ENCODE results near the gene UBE2S.
"Not testable (repeated sequence)": the region's sequence is repeated elsewhere in the genome, so short reads cannot be mapped to it uniquely, and the experiment has no call there.

UBE2S gene

DNA sequence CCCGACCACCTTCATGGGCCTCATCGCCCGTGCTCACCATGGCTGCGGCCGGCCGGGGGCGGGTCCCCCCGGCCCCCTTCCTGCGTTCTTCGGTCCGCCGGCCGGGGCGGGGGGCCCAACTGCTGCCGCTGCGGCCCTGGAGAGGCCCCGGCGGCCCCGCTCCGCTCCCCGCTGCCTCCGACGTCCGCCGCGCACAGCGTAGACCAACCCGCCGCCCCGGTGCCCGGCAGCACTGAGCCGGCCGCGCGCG lies at the start of gene UBE2S:
UBE2S (minus strand) TSS at position 239 of the 250 bp plus-strand sequence; CDS start at position 40, 199 bp downstream.
- H3K36me3 Mint-ChIP-seq: not testable (repeated sequence)
- peaks cover 28% of the 10 kb centered on the region for H3K4me1 Mint-ChIP-seq (ENCODE audit: low read depth)

DNA sequence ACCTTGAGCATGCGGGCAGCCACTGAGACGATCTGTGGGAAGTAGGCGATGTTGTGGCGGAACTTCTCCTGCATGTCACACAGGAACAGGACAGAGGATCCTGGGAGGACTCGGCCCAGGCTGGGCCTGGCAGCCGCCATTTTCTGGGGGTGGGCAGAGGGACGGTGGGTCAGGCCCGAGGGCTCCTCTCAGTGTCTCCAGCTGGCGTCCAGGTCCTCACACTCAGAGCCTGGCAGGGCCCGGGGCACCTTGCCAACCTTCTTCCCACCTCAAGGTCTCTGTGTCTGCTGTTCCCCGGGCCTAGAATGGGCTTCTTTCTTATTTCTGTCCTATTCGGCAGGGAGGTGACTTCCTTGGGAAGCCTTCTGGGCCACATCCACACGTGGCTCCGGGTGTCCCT lies 48.8 kb upstream of the UBE2S start:
- H3K4me3 Mint-ChIP-seq: no peak overlapping the region
- peaks cover 22% of the 10 kb centered on the region for H3K4me1 Mint-ChIP-seq (ENCODE audit: low read depth)
- H3K36me3 Mint-ChIP-seq: peaks cover 7% of the 10 kb centered on the region
- no peak overlapping the region for H3K27ac Mint-ChIP-seq
- H3K9me3 Mint-ChIP-seq (ENCODE audit: low read depth): no peaks in the 10 kb centered on the region
- H3K27me3 Mint-ChIP-seq: peaks cover 3% of the 10 kb centered on the region

More for the DNA sequence above, at the start of gene UBE2S:
- Mint-ChIP-seq H3K27ac (peak within 1 kb of the TSS; percentile 95), H3K4me3 (peak within 1 kb of the TSS; percentile 89)
- H3K27me3 Mint-ChIP-seq; H3K9me3 Mint-ChIP-seq (ENCODE audit: low read depth): not testable (repeated sequence)

DNA sequence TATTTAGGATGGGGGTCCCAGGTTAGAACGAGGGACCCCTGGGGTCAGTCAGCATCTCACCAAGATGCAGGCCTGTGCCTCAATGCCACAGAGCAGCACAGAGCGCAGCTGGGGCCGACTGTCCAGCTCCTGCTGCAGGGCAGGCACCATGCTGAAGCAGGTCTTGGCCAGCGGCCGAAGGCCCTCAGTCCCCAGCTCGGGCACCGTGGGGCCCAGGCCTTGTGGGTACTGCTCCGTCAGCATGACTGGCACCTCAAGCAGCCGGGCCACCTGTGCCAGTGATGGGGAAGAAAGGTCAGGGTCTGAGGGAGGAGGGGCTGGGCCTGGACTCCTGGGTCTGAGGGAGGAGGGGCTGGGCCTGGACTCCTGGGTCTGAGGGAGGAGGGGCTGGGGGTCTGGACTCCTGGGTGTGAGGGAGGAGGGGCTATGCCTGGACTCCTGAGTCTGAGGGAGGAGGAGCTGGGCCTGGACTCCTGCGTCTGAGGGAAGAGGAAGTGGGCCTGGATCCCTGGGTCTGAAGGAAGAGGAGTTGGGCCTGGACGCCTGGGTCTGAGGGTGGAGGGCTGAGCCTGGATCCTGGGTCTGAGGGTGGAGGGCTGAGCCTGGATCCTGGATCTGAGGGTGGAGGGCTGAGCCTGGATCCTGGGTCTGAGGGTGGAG lies 48.1 kb upstream of the UBE2S start:
- H3K27me3 Mint-ChIP-seq: peaks cover 3% of the 10 kb centered on the region
- H3K4me1 Mint-ChIP-seq (ENCODE audit: low read depth): peaks cover 18% of the 10 kb centered on the region
- peaks cover 7% of the 10 kb centered on the region for H3K36me3 Mint-ChIP-seq
- no peaks in the 10 kb centered on the region for H3K9me3 Mint-ChIP-seq (ENCODE audit: low read depth)
- no peak overlapping the region for H3K4me3 Mint-ChIP-seq
- H3K27ac Mint-ChIP-seq: no peak overlapping the region

DNA sequence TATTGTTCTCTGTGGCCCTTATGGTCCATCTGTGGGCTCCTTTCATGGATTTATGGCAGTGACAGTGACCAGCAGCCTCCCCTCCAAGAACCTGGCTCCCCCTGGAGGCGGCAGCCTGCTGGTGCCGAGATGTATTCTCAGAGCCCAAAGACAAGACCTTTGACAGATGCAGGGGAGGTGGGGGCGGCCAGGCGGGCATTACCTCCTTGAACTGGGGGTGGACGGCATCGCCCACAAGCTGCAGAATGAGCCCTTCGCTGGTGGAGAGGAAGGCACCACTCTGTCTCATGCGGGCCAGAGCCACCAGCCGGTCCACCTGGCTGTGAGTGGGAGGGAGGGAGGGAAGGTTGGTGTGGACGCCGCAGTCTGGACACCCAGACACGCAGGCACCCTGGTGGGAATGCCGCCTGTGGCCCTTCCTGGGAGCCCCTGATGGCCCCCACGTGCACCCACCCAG lies 47.2 kb upstream of the UBE2S start:
- Mint-ChIP-seq H3K4me1 (ENCODE audit: low read depth) (peaks cover 10% of the 10 kb centered on the region), H3K27ac (no peak overlapping the region), H3K27me3 (peaks cover 3% of the 10 kb centered on the region), H3K36me3 (peaks cover 7% of the 10 kb centered on the region), H3K9me3 (ENCODE audit: low read depth) (no peaks in the 10 kb centered on the region), H3K4me3 (no peak overlapping the region)

DNA sequence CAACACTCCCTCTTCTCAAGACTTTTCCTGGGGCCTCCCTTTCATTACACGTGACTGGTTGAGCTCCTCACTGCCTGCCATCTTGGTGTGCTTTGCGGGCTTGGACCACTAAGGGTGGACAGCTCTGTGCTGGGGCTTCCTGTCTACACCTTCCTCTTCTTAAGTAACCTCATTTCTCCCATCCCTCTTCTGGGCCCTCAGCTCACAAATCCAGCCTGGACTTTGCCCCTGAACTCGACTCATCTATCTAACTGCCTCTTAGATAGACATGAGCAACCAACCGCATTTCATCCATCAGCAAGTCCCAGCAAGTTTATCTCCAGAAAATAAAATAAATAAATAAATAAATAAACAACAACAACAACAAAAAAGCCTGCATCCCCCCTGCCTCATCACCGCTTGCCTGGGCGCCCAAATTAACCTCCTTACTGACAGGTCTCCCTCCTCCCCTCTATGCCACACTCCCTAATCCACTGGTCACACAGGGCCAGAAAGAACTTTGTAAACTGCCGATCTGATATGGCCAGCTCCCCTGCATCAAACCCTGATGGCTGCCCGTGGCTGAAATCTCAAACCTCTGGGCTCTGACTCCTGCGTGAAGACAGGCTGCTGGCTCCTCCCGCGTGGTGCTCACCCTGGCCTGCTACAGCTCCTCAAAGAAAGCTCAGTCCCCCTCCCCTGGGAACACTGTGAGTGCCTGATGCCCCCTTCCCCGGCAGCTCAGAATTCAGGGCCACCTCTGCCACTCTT lies 46.1 kb upstream of the UBE2S start:
- peaks cover 7% of the 10 kb centered on the region for H3K36me3 Mint-ChIP-seq
- H3K27ac Mint-ChIP-seq: no peak overlapping the region
- H3K9me3 Mint-ChIP-seq (ENCODE audit: low read depth): no peaks in the 10 kb centered on the region
- H3K27me3 Mint-ChIP-seq: peaks cover 3% of the 10 kb centered on the region
- H3K4me1 Mint-ChIP-seq (ENCODE audit: low read depth): peaks cover 8% of the 10 kb centered on the region
- H3K4me3 Mint-ChIP-seq: peak overlapping the region; percentile 60

DNA sequence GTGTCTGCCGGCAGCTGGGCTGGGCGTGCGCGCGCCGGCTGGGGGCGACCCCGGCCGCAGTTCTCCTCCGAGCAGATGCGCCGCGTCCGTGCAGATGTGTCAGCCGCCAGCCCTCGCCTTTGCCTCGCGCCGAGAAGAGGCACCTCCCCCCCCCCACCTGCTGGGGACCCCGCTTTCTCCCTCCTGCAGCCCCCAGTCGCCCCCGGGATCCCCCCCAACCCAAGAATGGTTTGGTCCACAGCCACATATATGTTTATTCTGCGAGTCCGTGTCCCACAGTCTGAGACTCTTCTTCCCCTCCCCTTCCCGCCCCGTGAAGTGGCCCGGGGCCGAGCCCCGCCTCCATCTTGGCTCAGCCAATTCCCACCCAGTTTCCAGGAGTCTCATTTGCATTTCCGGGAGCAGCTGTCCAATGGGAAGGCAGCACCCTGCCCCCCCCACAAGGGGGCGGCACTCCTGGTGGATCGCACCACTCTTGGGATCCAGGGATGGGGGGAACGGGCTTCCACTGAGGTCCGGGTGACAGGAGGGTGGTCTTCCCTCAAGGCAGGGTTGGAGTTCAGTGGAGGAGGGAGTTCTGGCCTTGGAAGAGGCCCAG lies 45.3 kb upstream of the UBE2S start:
- peaks cover 8% of the 10 kb centered on the region for H3K4me1 Mint-ChIP-seq (ENCODE audit: low read depth)
- H3K36me3 Mint-ChIP-seq: peaks cover 7% of the 10 kb centered on the region
- no peaks in the 10 kb centered on the region for H3K9me3 Mint-ChIP-seq (ENCODE audit: low read depth)
- peaks cover 3% of the 10 kb centered on the region for H3K27me3 Mint-ChIP-seq
- H3K4me3 Mint-ChIP-seq: peak overlapping the region; percentile 60
- H3K27ac Mint-ChIP-seq: no peak overlapping the region

DNA sequence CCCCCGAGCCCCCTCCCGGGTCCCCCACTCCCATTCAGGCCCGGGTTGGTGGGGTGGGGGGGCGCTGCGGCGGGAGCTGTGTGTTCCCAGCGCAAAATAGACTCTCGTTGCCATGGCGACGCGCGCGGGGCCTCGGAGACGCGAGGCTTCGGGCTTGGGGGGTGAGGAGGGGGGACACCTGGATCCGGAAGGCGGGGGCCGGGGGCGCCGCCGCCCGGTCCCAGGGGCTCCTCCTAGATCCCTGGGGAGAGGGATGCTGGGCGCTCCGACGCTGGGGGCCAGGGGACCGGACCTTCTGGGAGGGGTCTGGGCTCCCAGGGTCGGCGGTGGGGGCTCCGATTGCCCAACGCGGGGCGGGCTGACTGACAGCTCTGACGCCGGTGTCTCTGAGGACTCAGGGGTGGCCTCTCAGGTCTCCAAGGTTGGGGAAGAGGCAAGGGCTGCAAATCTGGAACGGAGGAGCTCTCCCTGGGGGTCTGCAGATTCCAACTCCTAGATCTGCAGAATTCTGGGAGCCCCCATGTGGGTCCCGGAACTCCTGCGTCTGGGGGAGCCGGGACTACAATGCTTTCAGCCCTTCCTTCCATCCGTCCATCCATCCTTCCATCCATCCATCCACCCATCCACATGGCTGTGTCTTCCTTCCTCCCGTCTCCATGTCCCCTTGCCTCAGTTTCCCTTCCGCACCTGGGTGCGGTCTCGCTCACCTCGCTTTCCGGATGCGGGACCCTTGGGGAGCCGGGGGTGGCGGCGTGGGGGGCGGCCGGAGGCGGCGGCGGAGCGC lies 44.6 kb upstream of the UBE2S start:
- Mint-ChIP-seq H3K9me3 (ENCODE audit: low read depth) (no peaks in the 10 kb centered on the region), H3K4me1 (ENCODE audit: low read depth) (peaks cover 8% of the 10 kb centered on the region), H3K36me3 (peaks cover 7% of the 10 kb centered on the region), H3K27ac (no peak overlapping the region), H3K27me3 (peaks cover 3% of the 10 kb centered on the region), H3K4me3 (peak overlapping the region; percentile 78)

DNA sequence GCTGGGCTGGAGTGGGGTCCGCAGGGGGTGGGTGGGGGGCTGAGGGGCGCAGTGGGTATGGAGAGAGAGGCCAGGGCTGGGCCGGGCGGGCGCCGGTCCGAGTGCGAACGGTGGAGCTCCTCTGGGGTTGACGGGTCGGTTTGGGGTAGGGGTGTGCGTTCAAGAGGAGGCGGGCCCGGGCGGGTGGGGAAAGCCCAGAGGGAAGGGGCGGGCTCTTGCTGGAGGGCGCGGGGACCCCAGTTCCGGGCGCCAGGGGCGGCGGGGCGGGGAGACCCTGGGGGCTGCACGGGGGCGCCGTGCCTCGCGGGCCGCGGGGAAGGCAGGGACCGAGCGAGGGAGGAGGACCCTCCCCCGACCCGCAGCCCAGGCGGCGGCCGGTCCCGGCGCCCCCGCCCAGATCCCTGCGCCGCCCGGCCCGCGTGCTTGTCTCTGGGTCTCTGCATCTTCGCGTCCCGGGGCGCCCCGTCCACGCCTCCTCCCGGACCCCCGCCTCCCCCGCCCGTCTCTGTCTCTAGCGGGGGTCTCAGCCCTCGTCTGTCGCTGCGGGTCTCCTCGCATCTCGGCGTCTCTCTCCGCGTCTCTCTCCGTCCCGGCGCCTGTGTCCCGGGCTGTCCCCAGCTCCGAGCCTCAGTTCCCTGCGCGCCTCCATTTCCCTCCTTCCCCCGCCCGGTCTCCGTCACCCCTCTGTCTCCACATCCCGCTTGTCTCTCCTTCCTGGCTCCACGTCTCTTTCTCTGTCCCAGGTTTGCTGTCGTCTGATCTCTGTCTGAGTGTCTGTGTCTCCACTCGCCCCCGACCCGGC lies 43.8 kb upstream of the UBE2S start:
- Mint-ChIP-seq H3K27me3 (peaks cover 3% of the 10 kb centered on the region), H3K36me3 (peaks cover 7% of the 10 kb centered on the region), H3K4me1 (ENCODE audit: low read depth) (peaks cover 8% of the 10 kb centered on the region), H3K27ac (no peak overlapping the region), H3K9me3 (ENCODE audit: low read depth) (no peaks in the 10 kb centered on the region), H3K4me3 (peak overlapping the region; percentile 78)

DNA sequence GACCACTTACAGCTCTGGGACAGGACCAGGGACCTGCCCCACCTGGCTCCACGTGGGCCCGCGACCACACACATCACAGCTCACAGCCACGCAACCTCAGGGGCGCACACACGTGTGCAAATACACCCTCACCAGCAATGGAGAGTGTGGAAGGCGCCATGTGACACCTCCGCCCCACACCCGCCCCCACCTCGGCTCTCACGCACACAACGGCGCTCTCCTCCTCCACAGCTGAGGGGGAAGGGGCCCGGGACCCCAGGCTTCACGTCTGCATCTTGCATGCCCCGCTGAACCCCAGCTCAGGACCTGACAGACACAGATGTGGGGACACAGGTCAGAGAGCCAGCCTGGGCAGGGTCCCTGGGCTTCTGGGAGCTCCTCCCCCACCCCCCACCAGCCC lies 41.9 kb upstream of the UBE2S start:
- peaks cover 8% of the 10 kb centered on the region for H3K4me1 Mint-ChIP-seq (ENCODE audit: low read depth)
- peaks cover 11% of the 10 kb centered on the region for H3K27me3 Mint-ChIP-seq
- no peaks in the 10 kb centered on the region for H3K9me3 Mint-ChIP-seq (ENCODE audit: low read depth)
- H3K27ac Mint-ChIP-seq: no peak overlapping the region
- H3K4me3 Mint-ChIP-seq: no peak overlapping the region
- peaks cover 5% of the 10 kb centered on the region for H3K36me3 Mint-ChIP-seq

DNA sequence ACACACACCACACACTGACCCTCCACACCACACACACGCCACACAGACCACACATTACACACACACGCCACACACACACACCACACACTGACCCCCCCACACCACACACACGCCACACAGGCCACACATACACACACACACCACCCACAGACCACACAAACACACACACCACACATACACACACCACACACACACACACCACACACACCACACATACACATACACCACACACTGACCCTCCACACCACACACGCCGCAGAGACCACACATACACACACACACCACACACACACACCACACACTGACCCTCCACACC lies 40.5 kb upstream of the UBE2S start:
- H3K36me3 Mint-ChIP-seq; H3K4me1 Mint-ChIP-seq (ENCODE audit: low read depth); H3K27ac Mint-ChIP-seq; H3K9me3 Mint-ChIP-seq (ENCODE audit: low read depth); H3K4me3 Mint-ChIP-seq: not testable (repeated sequence)
- peaks cover 17% of the 10 kb centered on the region for H3K27me3 Mint-ChIP-seq

DNA sequence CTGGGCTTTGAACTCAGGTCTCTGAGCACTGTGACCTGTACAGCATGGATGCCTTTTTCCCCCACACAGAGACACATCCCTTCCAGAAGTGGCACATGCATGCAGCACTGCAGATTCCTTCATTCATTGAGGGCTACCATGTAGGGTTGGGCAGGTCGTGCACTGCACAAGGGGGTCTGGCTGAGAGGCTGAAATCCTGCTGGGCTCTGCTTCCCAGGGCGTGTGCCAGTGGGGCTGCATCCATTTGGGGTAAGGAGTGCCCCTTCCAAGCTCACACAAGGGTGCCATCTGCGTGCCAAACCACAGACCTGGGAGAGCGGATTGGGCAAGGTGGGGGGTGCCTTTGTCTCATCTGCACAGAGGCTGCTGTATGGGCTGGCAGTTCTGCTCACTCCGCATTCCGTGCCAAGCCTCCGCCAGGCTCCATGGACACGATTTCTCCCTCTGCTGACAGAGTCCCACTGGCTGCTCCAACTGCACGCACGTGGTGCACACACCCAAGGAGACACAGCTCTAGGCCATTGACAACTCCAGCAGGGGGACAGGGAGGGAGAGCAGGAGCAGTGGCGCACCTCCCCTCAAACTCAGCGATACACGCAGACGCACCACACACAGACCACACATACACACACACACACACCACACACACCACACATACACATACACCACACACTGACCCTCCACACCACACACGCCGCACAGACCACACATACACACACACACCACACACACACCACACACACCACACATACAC lies 40.0 kb upstream of the UBE2S start:
- Mint-ChIP-seq H3K4me3 (no peak overlapping the region), H3K27me3 (peaks cover 19% of the 10 kb centered on the region), H3K9me3 (ENCODE audit: low read depth) (no peaks in the 10 kb centered on the region), H3K27ac (no peak overlapping the region), H3K36me3 (peaks cover 2% of the 10 kb centered on the region), H3K4me1 (ENCODE audit: low read depth) (peaks cover 4% of the 10 kb centered on the region)

DNA sequence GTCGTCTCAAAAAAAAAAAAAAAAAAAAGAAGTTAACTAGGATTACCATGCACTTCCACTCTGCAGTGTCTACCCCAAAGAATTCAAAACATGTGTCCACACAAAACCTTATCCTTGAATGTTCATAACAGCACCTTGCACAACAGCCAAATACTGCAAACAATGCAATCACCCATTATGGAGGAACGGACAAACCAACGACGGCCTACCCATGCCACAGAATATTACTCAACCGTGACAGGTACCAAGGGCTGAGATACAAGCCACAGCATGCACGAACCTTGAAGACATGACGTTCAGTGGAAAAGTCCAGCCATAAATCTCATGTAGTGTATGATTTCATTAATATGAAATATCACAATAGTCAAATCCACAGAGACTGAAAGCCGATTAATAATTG lies 38.5 kb upstream of the UBE2S start:
- H3K4me3 Mint-ChIP-seq: no peak overlapping the region
- peaks cover 26% of the 10 kb centered on the region for H3K27me3 Mint-ChIP-seq
- peaks cover 4% of the 10 kb centered on the region for H3K36me3 Mint-ChIP-seq
- no peak overlapping the region for H3K27ac Mint-ChIP-seq
- no peaks in the 10 kb centered on the region for H3K9me3 Mint-ChIP-seq (ENCODE audit: low read depth)
- H3K4me1 Mint-ChIP-seq (ENCODE audit: low read depth): peaks cover 12% of the 10 kb centered on the region

DNA sequence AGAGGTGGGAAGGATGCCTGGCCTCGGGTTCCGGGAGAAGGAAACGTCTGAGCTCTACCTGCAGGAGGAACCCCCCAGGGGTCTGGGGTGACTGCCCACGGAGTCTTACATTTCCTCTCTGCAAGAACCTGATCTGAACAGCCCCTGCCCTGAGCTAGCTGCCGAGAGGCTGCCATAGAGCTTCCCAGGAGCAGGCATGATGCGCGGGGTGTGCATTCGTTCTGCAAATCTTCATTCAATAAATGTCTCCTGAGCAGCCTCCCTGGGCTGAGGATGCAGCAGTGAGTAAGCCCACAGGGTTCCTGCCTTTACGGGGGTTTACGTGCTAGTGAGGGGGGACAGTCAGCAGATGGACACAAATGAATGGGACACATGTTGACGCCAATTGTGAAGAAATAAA lies 37.1 kb upstream of the UBE2S start:
- H3K27me3 Mint-ChIP-seq: peaks cover 31% of the 10 kb centered on the region
- no peak overlapping the region for H3K4me3 Mint-ChIP-seq

More for the DNA sequence above, 37.1 kb upstream of the UBE2S start:
- no peak overlapping the region for H3K27ac Mint-ChIP-seq
- H3K4me1 Mint-ChIP-seq (ENCODE audit: low read depth): peaks cover 19% of the 10 kb centered on the region
- peaks cover 4% of the 10 kb centered on the region for H3K36me3 Mint-ChIP-seq
- H3K9me3 Mint-ChIP-seq (ENCODE audit: low read depth): no peaks in the 10 kb centered on the region
